HEK293 (cell line): ENCODE data around the gene ZNF48.

ENCODE experiments used
- YY1 ChIP-seq: fragments of 450-650 bp; formaldehyde crosslinking; IDR thresholded peaks from 2 replicates; pipeline ENCODE4 v1.5.1; 2018; ENCODE audit warnings: missing biosample characterization, missing genetic modification characterization
- ZNF558 ChIP-seq: fragments of 450-650 bp; formaldehyde crosslinking; IDR thresholded peaks from 2 replicates; pipeline ENCODE4 v1.5.1; 2016; ENCODE audit warnings: missing biosample characterization, missing genetic modification characterization
- ZNF658 ChIP-seq: fragments of 450-650 bp; formaldehyde crosslinking; IDR thresholded peaks from 2 replicates; pipeline ENCODE4; 2016; ENCODE audit warnings: missing biosample characterization, missing genetic modification characterization
- ZNF660 ChIP-seq: fragments of 450-650 bp; IDR thresholded peaks from 2 replicates; pipeline ENCODE4 v1.5.1; 2018; ENCODE audit warnings: missing biosample characterization, mild to moderate bottlenecking, missing genetic modification characterization
- ZXDB ChIP-seq: fragments of 450-650 bp; formaldehyde crosslinking; IDR thresholded peaks from 2 replicates; pipeline ENCODE4 v1.5.1; 2016; ENCODE audit warnings: missing biosample characterization, missing genetic modification characterization
- TF ChIP-seq, protein P1 (sequence below): fragments of 450-650 bp; formaldehyde crosslinking; IDR thresholded peaks from 2 replicates; pipeline ENCODE4 v1.5.1; 2016; ENCODE audit warnings: missing biosample characterization, missing genetic modification characterization
- TF ChIP-seq, protein P2 (sequence below): fragments of 450-650 bp; formaldehyde crosslinking; IDR thresholded peaks from 2 replicates; pipeline ENCODE4 v1.5.1; 2016; ENCODE audit warnings: missing biosample characterization, missing genetic modification characterization
- TF ChIP-seq, protein P3 (sequence below): fragments of 450-650 bp; formaldehyde crosslinking; IDR thresholded peaks from 2 replicates; pipeline ENCODE4 v1.5.1; 2016; ENCODE audit warnings: missing biosample characterization, missing genetic modification characterization
- TF ChIP-seq, protein P4 (sequence below): fragments of 450-650 bp; formaldehyde crosslinking; IDR thresholded peaks from 2 replicates; pipeline ENCODE4 v1.5.1; 2017; ENCODE audit warnings: missing biosample characterization, mild to moderate bottlenecking, missing genetic modification characterization, moderate library complexity
- TF ChIP-seq, protein P5 (sequence below): fragments of 450-650 bp; formaldehyde crosslinking; IDR thresholded peaks from 2 replicates; pipeline ENCODE4 v1.5.0; 2017; ENCODE audit warnings: missing biosample characterization, missing genetic modification characterization, borderline replicate concordance
- TF ChIP-seq, protein P6 (sequence below): fragments of 450-650 bp; formaldehyde crosslinking; IDR thresholded peaks from 2 replicates; pipeline ENCODE4 v1.5.1; 2017; ENCODE audit warnings: missing biosample characterization, missing genetic modification characterization

DNA sequence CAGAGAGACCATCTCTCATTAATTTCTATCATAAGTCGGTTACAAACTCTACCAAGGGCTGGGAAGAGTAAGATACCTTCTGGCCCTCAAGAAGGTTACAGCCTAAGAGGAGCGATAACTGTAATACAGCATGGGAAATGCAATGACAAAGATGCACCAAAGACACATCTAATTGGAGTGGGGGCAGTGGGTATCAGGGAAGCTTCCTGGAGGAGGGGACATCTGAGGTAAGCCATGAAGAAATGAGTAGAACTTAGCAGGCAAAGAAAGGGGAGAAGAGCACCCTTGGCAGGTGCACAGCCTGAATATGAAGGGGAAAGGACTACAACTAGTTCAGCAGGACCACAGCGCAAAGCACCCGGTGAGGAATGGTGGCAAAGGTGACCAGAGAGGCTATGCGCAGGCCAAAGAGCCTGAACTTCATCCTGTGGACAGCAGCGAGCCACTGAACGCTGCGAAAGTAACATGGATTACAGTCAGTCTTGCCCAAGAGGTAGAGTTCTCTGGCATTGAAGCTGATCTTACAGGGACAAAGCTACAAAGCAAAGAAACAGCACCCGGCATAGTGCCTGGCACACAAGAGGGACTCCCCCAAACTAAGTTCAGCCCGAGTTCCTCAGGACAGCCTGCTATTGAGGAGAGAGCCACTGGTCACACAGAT, 27.7 kb upstream of the ZNF48 start:
- TF ChIP-seq, protein P1, sequence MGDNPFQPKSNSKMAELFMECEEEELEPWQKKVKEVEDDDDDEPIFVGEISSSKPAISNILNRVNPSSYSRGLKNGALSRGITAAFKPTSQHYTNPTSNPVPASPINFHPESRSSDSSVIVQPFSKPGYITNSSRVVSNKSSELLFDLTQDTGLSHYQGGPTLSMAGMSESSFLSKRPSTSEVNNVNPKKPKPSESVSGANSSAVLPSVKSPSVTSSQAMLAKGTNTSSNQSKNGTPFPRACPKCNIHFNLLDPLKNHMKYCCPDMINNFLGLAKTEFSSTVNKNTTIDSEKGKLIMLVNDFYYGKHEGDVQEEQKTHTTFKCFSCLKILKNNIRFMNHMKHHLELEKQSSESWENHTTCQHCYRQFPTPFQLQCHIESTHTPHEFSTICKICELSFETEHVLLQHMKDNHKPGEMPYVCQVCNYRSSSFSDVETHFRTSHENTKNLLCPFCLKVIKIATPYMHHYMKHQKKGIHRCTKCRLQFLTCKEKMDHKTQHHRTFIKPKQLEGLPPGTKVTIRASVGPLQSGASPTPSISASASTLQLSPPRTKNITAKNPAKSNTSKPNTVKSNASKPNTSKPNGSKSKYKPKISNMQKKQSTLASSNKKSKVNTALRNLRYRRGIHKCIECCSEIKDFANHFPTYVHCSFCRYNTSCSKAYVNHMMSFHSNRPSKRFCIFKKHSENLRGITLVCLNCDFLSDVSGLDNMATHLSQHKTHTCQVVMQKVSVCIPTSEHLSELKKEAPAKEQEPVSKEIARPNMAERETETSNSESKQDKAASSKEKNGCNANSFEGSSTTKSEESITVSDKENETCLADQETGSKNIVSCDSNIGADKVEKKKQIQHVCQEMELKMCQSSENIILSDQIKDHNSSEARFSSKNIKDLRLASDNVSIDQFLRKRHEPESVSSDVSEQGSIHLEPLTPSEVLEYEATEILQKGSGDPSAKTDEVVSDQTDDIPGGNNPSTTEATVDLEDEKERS, result no peak
- TF ChIP-seq, protein P2, sequence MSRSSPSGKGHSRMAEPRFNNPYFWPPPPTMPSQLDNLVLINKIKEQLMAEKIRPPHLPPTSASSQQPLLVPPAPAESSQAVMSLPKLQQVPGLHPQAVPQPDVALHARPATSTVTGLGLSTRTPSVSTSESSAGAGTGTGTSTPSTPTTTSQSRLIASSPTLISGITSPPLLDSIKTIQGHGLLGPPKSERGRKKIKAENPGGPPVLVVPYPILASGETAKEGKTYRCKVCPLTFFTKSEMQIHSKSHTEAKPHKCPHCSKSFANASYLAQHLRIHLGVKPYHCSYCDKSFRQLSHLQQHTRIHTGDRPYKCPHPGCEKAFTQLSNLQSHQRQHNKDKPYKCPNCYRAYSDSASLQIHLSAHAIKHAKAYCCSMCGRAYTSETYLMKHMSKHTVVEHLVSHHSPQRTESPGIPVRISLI (tag by site-specific recombination), result no peak
- no peak for TF ChIP-seq ZNF658 (tag by site-specific recombination)
- TF ChIP-seq YY1 (tag by site-specific recombination), result no peak
- TF ChIP-seq, protein P3, sequence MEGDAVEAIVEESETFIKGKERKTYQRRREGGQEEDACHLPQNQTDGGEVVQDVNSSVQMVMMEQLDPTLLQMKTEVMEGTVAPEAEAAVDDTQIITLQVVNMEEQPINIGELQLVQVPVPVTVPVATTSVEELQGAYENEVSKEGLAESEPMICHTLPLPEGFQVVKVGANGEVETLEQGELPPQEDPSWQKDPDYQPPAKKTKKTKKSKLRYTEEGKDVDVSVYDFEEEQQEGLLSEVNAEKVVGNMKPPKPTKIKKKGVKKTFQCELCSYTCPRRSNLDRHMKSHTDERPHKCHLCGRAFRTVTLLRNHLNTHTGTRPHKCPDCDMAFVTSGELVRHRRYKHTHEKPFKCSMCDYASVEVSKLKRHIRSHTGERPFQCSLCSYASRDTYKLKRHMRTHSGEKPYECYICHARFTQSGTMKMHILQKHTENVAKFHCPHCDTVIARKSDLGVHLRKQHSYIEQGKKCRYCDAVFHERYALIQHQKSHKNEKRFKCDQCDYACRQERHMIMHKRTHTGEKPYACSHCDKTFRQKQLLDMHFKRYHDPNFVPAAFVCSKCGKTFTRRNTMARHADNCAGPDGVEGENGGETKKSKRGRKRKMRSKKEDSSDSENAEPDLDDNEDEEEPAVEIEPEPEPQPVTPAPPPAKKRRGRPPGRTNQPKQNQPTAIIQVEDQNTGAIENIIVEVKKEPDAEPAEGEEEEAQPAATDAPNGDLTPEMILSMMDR (tag by site-specific recombination), result no peak
- TF ChIP-seq, protein P4, sequence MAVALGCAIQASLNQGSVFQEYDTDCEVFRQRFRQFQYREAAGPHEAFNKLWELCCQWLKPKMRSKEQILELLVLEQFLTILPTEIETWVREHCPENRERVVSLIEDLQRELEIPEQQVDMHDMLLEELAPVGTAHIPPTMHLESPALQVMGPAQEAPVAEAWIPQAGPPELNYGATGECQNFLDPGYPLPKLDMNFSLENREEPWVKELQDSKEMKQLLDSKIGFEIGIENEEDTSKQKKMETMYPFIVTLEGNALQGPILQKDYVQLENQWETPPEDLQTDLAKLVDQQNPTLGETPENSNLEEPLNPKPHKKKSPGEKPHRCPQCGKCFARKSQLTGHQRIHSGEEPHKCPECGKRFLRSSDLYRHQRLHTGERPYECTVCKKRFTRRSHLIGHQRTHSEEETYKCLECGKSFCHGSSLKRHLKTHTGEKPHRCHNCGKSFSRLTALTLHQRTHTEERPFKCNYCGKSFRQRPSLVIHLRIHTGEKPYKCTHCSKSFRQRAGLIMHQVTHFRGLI (tag by site-specific recombination), result no peak
- TF ChIP-seq ZNF558 (tag by site-specific recombination), result no peak
- TF ChIP-seq, protein P5, sequence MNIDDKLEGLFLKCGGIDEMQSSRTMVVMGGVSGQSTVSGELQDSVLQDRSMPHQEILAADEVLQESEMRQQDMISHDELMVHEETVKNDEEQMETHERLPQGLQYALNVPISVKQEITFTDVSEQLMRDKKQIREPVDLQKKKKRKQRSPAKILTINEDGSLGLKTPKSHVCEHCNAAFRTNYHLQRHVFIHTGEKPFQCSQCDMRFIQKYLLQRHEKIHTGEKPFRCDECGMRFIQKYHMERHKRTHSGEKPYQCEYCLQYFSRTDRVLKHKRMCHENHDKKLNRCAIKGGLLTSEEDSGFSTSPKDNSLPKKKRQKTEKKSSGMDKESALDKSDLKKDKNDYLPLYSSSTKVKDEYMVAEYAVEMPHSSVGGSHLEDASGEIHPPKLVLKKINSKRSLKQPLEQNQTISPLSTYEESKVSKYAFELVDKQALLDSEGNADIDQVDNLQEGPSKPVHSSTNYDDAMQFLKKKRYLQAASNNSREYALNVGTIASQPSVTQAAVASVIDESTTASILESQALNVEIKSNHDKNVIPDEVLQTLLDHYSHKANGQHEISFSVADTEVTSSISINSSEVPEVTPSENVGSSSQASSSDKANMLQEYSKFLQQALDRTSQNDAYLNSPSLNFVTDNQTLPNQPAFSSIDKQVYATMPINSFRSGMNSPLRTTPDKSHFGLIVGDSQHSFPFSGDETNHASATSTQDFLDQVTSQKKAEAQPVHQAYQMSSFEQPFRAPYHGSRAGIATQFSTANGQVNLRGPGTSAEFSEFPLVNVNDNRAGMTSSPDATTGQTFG (tag by site-specific recombination), result no peak
- TF ChIP-seq ZNF660, result no peak
- TF ChIP-seq, protein P6, sequence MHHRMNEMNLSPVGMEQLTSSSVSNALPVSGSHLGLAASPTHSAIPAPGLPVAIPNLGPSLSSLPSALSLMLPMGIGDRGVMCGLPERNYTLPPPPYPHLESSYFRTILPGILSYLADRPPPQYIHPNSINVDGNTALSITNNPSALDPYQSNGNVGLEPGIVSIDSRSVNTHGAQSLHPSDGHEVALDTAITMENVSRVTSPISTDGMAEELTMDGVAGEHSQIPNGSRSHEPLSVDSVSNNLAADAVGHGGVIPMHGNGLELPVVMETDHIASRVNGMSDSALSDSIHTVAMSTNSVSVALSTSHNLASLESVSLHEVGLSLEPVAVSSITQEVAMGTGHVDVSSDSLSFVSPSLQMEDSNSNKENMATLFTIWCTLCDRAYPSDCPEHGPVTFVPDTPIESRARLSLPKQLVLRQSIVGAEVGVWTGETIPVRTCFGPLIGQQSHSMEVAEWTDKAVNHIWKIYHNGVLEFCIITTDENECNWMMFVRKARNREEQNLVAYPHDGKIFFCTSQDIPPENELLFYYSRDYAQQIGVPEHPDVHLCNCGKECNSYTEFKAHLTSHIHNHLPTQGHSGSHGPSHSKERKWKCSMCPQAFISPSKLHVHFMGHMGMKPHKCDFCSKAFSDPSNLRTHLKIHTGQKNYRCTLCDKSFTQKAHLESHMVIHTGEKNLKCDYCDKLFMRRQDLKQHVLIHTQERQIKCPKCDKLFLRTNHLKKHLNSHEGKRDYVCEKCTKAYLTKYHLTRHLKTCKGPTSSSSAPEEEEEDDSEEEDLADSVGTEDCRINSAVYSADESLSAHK, result no peak
- no peak for TF ChIP-seq ZXDB (tag by site-specific recombination)
